NCI-H526 treated with DMSO at 0.1 percent for 48 hours (cell line): ENCODE results near the gene PITX1.
"Not testable (repeated sequence)": the region's sequence is repeated elsewhere in the genome, so short reads cannot be mapped to it uniquely, and the experiment has no call there.

ENCODE experiments used
- DNase-seq: peaks from one replicate; lab custom pipeline; 2025; lab: John Stamatoyannopoulos, UW

Gene PITX1

GRCh38 chr5:135033901-135034235 lies at the start of gene PITX1:
Gene PITX1 (minus strand): TSS chr5:135034228. CDS start chr5:135033881, 347 bp downstream.
- DNase-seq, result peak; percentile 49

GRCh38 chr5:135083334-135083733 lies 49.3 kb upstream of the PITX1 start:
- DNase-seq, result not testable (repeated sequence)

GRCh38 chr5:135081240-135081639 lies 47.2 kb upstream of the PITX1 start:
- no peak for DNase-seq

- DNase-seq, result no peak
These were observed 45.7 kb upstream of the PITX1 start for GRCh38 chr5:135079760-135080159.

- DNase-seq, result no peak
These were observed 45.2 kb upstream of the PITX1 start for GRCh38 chr5:135079099-135079681.

- DNase-seq, result no peak
These were observed 42.8 kb upstream of the PITX1 start for GRCh38 chr5:135076801-135077200.

- DNase-seq, result no peak
These were observed 42.0 kb upstream of the PITX1 start for GRCh38 chr5:135076051-135076491.

GRCh38 chr5:135075621-135076020 lies 41.6 kb upstream of the PITX1 start:
- no peak for DNase-seq

- no peak for DNase-seq
These were observed 39.8 kb upstream of the PITX1 start for GRCh38 chr5:135073761-135074345.

- DNase-seq, result no peak
These were observed 38.6 kb upstream of the PITX1 start for GRCh38 chr5:135072387-135073281.

GRCh38 chr5:135071311-135071710 lies 37.3 kb upstream of the PITX1 start:
- DNase-seq, result no peak

- DNase-seq, result no peak
These were observed 36.0 kb upstream of the PITX1 start for GRCh38 chr5:135069895-135070657.

GRCh38 chr5:135069016-135069770 lies 35.2 kb upstream of the PITX1 start:
- DNase-seq, result no peak

GRCh38 chr5:135067587-135067986 lies 33.6 kb upstream of the PITX1 start:
- no peak for DNase-seq

- no peak for DNase-seq
These were observed 32.8 kb upstream of the PITX1 start for GRCh38 chr5:135066781-135067180.

GRCh38 chr5:135065306-135066265 lies 31.6 kb upstream of the PITX1 start:
- no peak for DNase-seq

GRCh38 chr5:135064235-135064570 lies 30.2 kb upstream of the PITX1 start:
- no peak for DNase-seq

GRCh38 chr5:135063511-135064234 lies 29.6 kb upstream of the PITX1 start:
- no peak for DNase-seq

- DNase-seq, result no peak
These were observed 29.0 kb upstream of the PITX1 start for GRCh38 chr5:135063056-135063445.
